ENCODE data around the gene DUSP22.

The DUSP22 gene

DNA sequence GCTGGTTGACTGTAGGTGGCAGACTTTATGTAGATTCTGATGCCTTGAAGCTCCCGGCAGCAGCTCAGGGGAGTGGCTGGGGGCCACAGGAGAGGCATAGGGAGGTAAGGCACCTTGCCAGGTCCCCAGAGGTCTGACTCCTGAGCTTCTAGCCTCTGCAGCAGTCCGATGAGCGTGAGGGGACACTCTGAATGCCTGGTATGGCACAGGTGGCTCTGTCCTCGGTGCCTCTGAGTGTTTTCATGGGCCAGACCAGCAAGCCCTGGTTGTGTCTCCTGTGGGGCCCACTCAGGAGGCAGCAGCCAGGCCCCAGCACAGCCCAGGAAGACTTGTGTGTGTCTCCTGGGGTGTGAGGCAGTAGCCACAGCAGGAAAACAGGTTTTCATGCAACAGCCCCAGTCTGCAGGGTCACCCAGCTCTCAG, 59.6 kb downstream of the DUSP22 start:
- no peak for DNase-seq (ENCODE audit: low read depth, low spot score)

DNA sequence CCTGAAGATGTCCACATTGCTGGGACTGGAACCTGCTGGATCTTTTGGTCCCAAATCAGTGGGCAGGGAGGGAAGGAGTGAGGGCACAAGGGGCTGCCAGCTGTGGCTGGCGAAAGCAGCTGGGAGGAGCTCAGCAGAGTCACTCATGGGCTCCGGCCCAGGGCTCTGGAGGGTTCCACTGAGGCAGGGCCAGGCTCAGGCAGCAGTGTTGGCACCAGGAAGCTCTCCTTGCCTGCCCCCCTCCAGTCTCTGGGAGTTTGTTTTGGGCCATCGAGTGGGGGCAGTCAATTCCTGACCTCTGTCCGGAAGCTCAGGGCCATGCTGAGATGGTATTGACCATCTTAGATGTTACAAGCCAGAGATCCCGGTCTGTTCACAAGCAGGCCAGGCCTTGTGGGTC, 60.2 kb downstream of the DUSP22 start:
- no peak for DNase-seq (ENCODE audit: low read depth, low spot score)

GRCh38 chr6:352896-353470, 60.7 kb downstream of the DUSP22 start:
- DNase-seq (ENCODE audit: low read depth, low spot score), result peak; percentile 27

DNA sequence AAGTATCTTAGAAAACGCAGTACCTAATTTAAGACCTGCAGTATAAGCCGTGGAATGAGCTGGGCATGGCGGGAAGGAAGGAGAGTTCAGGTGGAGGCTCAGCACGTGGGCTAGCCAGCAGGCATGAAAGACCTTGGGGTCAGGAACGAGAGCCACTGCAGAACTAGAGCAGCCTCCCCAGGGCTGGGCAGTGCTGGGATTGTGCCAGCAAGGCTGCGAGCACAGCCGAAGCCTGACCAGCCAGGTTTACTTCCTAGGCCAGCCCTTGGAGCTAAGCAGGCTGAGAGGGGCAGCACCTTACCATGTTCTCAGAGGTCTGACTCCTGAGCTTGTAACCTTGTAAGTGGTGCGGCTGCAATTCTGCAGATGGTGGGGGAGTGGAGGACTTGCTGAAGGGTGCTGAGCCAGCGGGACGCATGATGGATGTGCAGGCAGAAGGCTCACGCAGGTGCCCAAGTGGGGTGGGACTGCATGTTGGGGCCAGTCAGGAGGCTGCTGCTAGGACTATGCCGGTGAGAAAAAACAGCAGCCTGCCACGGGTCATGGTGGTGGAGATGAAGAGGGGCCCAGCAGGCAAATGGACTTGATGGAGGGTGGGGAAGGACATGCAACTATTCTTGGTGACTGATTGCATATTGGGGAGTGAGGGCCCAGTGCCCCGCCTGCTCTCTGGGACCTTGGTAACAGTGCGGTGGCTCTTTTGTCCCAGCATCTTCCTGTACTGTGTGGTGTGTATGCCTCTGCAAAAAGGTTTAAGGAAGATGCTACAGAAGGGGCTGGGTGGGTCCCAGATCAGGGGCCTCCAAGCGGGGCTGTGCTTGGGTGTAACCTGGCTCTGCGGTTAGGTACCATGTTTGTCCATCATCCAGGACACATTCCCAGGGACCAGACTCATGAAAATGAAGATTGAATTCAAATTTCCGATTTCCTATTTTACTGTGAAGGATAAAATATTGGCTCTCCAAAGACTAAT, 61.6 kb downstream of the DUSP22 start:
- no peak for DNase-seq (ENCODE audit: low read depth, low spot score)

DNA sequence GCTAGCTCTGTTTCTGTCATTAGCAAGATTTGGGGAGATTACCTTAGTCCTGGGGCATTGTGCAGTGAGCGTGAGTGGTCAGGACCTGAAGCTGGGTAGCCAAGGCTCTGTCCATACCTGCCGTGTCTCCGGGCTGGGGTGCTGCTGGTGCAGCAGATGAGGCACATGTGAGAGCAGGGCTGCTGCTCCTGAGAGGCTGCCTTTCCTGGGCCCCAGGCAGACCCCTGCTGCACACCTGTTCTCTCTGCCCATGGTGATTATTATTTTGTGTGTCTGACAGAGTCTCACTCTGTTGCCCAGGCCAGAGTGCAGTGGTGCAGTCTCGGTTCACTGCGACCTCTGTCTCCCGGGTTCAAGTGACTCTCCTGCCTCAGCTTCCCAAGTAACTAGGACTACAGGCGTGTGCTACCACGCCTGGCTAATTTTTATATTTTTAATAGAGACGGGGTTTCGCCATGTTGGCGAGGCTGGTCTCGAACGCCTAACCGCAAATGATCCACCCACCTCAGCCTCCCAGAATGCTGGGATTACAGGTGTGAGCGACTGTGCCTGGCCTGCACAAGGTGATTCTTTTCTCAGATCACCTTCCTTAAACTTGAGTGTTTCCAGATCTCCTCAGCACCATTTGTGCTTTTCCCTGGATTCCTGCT, 62.5 kb downstream of the DUSP22 start:
- no peak for DNase-seq (ENCODE audit: low read depth, low spot score)

- DNase-seq (ENCODE audit: low read depth, low spot score), result peak; percentile 73
Measured at GRCh38 chr6:355373-356208, 63.3 kb downstream of the DUSP22 start.

DNA sequence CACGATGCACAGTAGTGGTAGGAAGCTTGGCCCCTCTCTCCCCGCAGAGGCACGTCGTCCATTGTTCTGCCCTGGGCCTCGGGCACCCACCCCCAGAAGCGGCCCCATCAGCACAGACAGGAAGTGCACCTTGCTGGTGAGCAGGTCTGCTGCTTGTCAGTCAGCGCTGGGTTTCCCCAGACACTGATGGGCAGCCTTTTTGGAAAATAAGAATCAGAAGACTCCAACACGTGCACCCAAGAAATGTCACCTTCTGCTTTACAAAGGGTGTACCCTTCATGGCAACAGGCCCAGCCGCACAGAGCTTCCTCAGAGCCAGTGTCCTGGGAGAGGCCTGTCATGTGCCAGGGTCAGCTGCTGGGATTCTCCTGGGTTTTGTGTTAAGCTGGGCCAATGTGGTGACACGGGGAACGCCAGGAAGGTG, 64.6 kb downstream of the DUSP22 start:
- DNase-seq (ENCODE audit: low read depth, low spot score), result no peak

GRCh38 chr6:357261-357790, 65.0 kb downstream of the DUSP22 start:
- DNase-seq (ENCODE audit: low read depth, low spot score), result no peak

DNA sequence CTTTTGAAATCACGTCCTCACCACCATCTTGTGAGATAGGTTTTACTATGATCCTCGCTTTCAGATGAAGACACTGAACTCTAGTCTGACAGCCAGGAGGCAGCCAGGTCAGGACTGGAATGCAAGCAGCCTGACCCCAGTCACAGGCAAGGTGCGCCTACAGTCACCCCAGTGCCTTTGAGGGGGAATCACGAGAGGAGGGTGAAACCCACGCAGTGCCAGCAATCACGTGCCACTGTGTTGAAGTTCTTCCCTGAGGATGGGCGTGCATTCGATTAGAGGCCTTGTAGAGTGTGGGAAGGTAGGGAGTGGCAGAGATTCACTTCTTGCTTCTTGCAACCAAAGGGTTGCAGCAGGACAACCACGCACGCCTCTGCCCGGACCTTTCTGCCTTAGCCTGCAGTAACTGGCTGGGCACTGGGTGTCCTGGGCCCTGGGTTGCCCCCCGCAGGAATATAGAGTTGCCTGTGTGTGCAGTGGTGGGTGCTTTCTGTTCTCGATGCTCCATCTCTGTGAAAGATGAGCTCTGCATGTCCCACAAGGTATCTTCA, 65.6 kb downstream of the DUSP22 start:
- no peak for DNase-seq (ENCODE audit: low read depth, low spot score)

DNA sequence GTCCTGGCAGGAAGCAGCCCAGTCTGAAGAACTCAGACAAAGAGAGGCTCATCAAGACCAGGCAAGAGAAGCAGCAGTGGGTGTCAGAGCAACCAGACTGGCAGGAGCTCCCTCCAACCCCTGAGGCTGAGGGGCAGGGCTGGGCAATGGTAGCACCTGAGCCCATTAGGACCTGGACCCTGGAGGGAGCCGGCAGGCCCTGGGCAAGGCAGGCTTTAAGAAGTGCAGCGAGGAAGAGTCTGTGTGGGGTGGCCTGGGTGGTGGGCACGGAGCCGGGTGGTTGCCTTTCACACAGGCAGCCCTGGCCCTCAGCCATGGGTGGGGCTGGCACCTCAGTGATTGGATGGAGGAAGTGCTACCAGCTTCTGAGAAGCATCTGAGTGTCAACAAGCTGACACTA, 66.1 kb downstream of the DUSP22 start:
- DNase-seq (ENCODE audit: low read depth, low spot score), result no peak

- no peak for DNase-seq (ENCODE audit: low read depth, low spot score)
Measured at GRCh38 chr6:358847-359246, 66.6 kb downstream of the DUSP22 start.

DNA sequence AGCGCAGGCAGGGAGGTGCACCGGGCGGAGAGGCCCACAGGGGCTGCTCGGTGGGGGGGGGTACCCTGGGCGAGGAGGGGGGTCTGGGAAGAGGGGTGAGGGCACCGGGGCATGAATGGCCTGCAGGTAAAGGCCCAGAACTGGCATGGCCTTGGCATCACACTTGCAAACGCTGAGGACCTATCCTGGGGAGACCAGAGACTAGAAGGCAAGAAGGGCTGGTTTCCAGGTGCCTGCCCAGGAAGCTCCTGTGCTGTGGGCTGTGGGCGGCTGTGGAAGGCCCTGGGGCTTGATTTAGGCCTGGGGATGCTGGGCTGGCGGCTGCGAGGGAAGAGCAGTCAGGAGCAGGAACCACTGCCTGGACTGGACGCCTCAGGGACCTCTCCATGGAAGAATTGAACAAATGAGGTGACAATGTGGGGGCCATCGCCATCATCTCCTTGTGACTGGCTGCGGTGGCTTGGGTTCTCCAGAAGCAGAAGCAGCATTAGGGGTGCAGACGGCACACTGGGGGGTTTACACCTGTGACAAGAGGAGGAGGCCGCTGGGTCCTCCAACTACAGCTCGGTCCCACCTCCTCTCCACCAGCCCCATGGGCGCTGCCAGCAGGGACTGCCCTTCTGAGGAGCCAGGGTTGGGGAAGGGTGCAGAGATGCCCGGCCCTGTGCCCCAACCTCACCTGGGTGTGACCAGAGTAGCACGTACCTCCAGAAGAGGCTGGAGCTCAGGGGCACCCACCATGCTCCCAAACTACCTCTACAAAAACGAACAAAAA, 67.2 kb downstream of the DUSP22 start:
- no peak for DNase-seq (ENCODE audit: low read depth, low spot score)

- DNase-seq (ENCODE audit: low read depth, low spot score), result no peak
Measured at GRCh38 chr6:360349-360748, 68.1 kb downstream of the DUSP22 start.

DNA sequence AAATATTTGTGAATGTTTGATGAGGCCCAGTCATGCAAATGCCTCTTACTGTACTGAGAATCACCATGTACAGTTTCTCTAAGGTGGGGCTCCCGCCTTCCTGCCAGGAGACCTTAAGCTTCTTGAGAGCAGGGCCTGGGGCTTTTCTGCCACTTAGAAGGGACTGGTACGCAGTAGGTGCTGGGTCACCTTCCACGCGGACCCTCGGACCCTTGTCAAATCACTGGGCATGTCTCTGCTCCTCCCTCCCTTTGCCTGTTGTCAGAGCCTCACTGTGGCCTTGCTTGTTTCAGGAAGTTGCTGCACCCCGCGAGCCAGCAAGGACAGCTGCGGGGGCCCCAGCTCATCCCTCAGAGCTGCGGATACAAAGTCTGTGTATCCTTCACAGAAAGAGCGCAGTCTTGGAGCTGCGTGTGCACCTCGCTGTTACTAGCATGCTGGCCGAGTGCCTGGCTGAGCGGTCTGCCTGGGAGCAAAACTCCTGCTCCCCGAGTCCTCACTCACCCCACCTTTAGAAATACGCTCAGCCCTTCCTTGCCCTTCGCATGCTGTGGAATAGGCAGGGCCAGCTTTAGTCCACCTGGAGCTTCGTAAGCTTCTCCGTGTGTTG, 68.6 kb downstream of the DUSP22 start:
- DNase-seq (ENCODE audit: low read depth, low spot score), result no peak

DNA sequence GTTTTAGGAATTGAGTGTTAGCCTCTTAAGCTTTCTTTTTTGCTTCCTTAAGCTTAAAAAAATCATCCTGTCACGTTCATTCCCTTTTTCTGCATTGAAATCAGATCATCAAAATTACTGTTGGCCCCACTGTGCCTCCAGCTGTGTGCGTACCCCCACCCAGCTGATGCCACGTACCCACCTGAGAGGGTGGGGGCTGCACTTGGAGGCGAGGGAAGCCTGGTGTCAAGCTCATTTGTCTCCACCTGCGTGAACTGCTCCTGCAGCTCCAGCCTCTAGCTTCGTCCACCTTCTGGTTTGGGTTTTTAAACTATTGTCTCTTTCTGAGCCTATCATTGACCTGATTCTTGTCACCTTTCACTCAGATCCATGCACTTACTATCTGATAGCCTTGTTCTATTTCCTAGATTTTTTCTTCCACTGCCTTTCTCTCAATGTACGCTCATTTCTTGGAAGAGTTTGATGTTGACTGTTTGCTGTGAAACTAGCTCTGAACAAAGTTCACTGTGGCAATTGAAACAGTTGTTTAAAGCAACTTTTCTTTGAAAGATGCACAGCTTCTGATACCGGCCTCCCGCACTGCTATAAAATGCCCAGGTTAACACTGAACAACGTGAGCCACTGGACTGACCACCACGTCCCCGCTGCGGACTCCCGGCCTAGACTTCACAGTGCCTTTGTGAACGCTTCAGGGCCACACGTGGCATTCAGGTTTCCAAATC, 69.3 kb downstream of the DUSP22 start:
- no peak for DNase-seq (ENCODE audit: low read depth, low spot score)

DNA sequence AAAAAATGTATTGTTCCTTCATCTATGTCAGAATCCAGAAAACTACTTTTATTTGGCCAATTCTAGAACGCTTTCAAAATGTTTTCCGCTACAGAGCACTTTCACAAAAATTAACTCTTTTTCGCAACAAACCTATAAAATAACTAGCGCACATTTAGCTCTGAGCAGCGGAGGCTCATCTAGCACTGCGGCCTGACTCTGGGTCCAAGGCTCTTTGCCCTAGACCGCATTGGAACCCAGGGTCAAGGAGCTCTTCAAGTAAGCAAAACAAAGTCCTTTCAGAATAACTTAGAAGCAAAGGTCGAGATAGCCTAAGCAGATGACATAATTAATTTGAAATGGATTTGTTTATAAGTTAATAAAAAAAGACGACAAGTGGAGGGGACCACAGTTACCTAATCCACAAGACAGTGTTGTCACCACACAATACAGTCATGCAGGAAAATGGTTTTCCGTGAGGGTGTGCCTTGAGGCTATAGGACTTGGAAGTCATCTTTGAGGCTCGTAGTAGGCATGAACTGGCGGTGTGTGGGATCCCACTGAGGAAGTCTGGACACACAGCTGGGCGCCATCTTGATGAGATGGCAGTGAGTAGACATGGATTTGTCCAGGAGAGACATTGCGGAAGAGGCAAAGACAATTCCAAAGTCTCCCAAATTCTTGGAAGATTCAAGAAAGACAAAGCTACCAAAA, 70.1 kb downstream of the DUSP22 start:
- no peak for DNase-seq (ENCODE audit: low read depth, low spot score)

DNA sequence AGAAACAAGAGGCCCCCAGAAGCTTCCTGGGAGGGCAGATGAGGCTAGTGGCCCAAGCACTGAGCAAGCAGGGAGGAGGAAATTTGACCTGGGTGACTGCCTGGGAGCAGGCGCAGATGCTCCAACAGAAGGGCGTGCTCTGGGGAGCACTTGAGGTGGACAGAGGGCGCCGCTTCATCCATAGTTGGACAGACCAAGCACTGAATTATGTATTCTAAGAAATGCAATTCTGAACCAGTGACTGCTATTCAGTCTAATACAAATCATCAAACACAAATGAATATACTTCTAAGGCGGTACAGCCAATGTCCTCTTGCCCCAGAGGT, 70.6 kb downstream of the DUSP22 start:
- no peak for DNase-seq (ENCODE audit: low read depth, low spot score)

DNA sequence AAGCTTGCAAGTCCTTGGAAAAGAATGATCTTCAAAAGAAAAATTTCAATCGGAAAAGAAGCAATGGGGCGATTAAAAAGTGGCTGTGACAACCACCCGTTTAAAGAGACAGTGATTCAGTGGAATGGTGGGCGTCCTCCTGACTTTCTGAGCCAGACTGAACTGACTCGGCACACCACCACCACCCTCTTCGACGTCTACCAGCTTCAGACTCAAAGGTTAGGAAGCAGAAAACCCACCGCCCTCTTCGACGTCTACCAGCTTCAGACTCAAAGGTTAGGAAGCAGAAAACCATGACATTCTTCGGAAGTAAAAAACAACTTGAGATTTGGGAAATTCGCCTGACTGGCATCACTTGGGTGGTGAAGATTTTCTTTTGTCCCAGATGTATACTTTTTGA, 71.0 kb downstream of the DUSP22 start:
- no peak for DNase-seq (ENCODE audit: low read depth, low spot score)

GRCh38 chr6:363909-364308, 71.6 kb downstream of the DUSP22 start:
- DNase-seq (ENCODE audit: low read depth, low spot score), result no peak

Measured in ELF-1 (cell line).